ENCODE results near the gene ULK1. TPM values are rescaled to one million over a fixed set of nuclear protein-coding genes. Genes with fewer than 3 reads are reported as not detected.

The ULK1 gene
- total and polyA plus RNA-seq, 9 donors: 4.5 to 70.1 (median 46.8) TPM

DNA sequence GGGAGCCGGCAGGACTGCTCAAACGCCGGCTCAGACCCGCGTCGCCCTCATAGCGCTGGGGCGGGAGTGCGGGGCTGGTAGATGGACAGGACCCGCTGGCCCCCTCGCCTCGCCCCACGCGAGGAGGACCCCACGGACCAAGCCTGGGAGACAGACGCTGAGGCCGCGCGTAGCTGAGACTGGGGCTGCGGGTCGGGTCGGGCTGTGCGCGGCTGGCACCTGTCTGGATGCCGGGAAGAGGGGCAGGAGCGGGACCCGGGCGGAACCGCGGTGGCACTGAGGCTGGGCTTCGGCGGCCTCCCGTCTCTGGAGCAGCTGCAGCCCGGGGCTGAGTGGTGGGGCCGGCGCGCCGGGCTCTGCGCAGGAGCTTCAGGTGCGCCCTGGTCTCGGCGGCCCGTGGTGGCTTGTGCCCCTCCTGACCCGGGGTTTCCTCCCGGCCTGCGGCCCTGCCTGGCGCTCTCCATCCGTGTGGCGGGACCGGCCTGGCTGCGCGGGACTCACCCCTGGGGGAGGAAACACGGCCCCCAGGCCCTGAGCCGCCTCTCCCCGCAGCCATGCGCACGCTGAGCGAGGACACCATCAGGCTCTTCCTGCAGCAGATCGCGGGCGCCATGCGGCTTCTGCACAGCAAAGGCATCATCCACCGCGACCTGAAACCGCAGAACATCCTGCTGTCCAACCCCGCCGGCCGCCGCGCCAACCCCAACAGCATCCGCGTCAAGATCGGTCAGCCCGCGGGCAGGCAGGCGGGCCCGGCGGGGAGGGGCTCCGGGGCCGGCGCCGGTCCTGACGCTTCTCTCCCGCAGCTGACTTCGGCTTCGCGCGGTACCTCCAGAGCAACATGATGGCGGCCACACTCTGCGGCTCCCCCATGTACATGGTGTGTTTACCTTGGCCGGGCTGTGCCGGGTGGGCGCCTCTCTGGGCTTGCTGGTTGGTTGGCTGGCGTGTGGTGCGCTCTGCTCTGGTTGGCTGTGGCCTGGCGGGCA, 14.0 kb downstream of the ULK1 start:
- peak in 1 of 5 donors; percentile 26 for DNase-seq
- peaks cover 4% of the 10 kb centered on the region for H3K4me1 ChIP-seq (ENCODE audit: insufficient read depth)
- H3K36me3 ChIP-seq: peaks cover 3% of the 10 kb centered on the region
- TF ChIP-seq POLR2A (IDR thresholded peaks at IDR 0.05) (no peak), EP300 (IDR thresholded peaks at IDR 0.05) (no peak)
- TF ChIP-seq, protein P1, sequence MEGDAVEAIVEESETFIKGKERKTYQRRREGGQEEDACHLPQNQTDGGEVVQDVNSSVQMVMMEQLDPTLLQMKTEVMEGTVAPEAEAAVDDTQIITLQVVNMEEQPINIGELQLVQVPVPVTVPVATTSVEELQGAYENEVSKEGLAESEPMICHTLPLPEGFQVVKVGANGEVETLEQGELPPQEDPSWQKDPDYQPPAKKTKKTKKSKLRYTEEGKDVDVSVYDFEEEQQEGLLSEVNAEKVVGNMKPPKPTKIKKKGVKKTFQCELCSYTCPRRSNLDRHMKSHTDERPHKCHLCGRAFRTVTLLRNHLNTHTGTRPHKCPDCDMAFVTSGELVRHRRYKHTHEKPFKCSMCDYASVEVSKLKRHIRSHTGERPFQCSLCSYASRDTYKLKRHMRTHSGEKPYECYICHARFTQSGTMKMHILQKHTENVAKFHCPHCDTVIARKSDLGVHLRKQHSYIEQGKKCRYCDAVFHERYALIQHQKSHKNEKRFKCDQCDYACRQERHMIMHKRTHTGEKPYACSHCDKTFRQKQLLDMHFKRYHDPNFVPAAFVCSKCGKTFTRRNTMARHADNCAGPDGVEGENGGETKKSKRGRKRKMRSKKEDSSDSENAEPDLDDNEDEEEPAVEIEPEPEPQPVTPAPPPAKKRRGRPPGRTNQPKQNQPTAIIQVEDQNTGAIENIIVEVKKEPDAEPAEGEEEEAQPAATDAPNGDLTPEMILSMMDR (IDR thresholded peaks at IDR 0.05): no peak
- no peak overlapping the region for H3K4me3 ChIP-seq
- WGBS, 3 donors: 94 to 95% (median 95%) methylated on average over 78 to 96 of the region's 96 CpGs
- H3K27me3 ChIP-seq: no peaks in the 10 kb centered on the region
- no peaks in the 10 kb centered on the region for H3K9me3 ChIP-seq
- intact Hi-C loops (cut with DNase I): no loop called here
- H3K27ac ChIP-seq: no peak overlapping the region

DNA sequence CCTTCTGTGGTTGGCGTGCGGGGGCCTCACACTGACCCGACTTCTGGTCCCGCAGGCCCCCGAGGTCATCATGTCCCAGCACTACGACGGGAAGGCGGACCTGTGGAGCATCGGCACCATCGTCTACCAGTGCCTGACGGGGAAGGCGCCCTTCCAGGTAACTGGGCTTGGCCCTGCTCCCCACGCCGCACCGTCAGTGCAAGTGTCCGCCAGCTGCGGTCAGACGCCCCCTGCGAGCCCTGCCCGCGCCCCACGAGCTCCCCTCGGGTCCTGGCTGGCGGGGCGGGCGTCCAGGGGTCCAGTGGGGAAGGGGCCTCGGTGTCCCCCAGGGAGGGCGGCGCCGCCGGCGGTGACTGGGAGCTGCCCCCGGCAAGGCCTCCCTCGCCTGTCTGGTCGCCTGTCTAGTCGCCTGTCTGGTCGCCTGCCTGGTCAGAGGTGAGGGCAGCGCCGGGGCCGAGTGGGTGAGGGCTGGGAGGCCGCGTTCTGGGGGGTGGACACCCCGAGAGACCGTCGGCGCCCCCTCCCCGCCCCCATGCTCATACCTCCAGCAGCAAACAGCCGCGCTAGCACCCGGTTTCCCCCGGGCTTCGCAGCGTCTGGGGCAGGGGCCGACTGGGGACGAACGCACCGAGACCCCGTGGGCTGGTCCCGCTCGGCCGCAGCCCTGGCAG, 14.8 kb downstream of the ULK1 start:
- intact Hi-C loops (cut with DNase I): no loop called here
- WGBS, 3 donors: 90 to 93% (median 92%) methylated on average over 35 to 61 of the region's 61 CpGs
- peak in 2 of 5 donors; percentile 18 to 31 for DNase-seq
- Histone ChIP-seq H3K36me3 (peaks cover 3% of the 10 kb centered on the region), H3K9me3 (no peaks in the 10 kb centered on the region), H3K4me3 (no peak overlapping the region), H3K4me1 (ENCODE audit: insufficient read depth) (no peaks in the 10 kb centered on the region), H3K27ac (no peak overlapping the region), H3K27me3 (no peaks in the 10 kb centered on the region)
- TF ChIP-seq POLR2A (IDR thresholded peaks at IDR 0.05): no peak
- TF ChIP-seq EP300 (IDR thresholded peaks at IDR 0.05): no peak
- TF ChIP-seq, protein P1 (IDR thresholded peaks at IDR 0.05): no peak

DNA sequence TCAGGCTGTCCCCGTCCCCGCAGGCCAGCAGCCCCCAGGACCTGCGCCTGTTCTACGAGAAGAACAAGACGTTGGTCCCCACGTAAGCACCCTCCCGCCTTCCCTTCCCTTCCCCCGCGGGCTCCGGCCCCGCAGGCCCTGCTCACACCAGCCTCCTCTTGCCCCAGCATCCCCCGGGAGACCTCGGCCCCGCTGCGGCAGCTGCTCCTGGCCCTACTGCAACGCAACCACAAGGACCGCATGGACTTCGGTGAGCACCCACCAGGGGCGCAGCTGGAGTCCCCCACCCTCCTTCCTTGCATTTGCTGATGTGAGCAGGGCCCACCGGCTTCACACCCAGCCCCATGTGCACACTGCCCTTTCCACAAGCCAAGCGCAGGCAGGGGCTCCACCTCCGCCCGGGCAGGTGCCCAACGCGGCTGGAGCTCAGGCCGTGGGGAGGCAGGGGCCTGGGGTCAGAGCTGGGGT, 15.4 kb downstream of the ULK1 start:
- WGBS, 3 donors: 88 to 92% (median 89%) methylated on average over 25 to 26 of the region's 26 CpGs
- Histone ChIP-seq H3K27ac (no peak overlapping the region), H3K4me3 (no peak overlapping the region), H3K9me3 (no peaks in the 10 kb centered on the region), H3K36me3 (peaks cover 3% of the 10 kb centered on the region), H3K27me3 (no peaks in the 10 kb centered on the region), H3K4me1 (ENCODE audit: insufficient read depth) (no peaks in the 10 kb centered on the region)
- DNase-seq: peak in 2 of 5 donors; percentile 21 to 30
- no peak for TF ChIP-seq EP300 (IDR thresholded peaks at IDR 0.05)
- TF ChIP-seq, protein P1 (IDR thresholded peaks at IDR 0.05): no peak
- intact Hi-C loops (cut with DNase I): no loop called here

DNA sequence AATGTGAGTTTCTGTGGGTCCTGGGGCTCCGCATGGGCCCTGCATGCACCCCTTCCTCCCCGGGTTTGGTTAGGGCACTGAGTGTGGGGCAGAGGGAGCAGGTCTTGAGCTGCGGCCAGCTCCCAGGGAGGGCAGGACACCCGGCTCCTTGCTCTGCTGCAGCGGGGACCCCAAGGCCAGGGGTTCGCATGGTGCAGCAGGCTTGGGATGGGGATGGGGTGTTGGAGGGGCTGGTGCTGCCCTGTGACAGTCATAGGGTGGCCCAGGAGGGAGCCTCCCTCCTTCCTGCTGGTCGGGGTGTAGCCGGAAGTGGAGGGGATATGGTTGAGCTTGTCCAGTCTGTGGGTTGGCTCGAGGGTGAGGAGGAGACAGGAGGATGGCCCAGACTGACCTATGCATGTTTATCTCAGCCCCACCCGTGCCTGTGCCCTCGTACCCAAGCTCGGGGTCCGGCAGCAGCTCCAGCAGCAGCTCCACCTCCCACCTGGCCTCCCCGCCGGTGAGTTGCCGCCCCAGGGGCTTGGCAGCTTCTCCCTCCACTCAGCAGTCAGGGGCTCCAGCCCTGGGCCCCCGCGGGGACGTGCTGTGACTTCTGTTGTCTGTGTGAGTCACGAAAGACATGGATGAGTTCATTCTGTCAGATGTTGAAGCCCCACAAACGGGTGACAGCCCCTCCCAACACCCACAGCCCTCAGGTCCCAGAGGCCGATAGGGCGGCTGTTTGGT, 16.0 kb downstream of the ULK1 start:
- DNase-seq: peak in 1 of 5 donors; percentile 24
- intact Hi-C loops (cut with DNase I): no loop called here
- no peaks in the 10 kb centered on the region for H3K4me1 ChIP-seq (ENCODE audit: insufficient read depth)
- no peak overlapping the region for H3K4me3 ChIP-seq
- no peaks in the 10 kb centered on the region for H3K9me3 ChIP-seq
- 78 to 83% (median 80%) methylated on average over 18 to 23 of the region's 23 CpGs for WGBS, 3 donors
- TF ChIP-seq EP300 (IDR thresholded peaks at IDR 0.05): no peak
- no peak for TF ChIP-seq POLR2A (IDR thresholded peaks at IDR 0.05)
- TF ChIP-seq, protein P1 (IDR thresholded peaks at IDR 0.05): no peak
- peaks cover 3% of the 10 kb centered on the region for H3K36me3 ChIP-seq
- H3K27ac ChIP-seq: no peak overlapping the region
- no peaks in the 10 kb centered on the region for H3K27me3 ChIP-seq

Measured in ovary (tissue), 9 donors.